Endothelial cell (in vitro differentiated cells): ENCODE measurements around the gene UBE2E1. TPM values are rescaled to one million over a fixed set of nuclear protein-coding genes. Genes with fewer than 3 reads are reported as not detected.

ENCODE experiments used
- DNase-seq: peaks from one replicate; pipeline ENCODE4 v3.0.0; 2021; ENCODE audit warnings: low spot score
- H3K27ac Mint-ChIP-seq: one replicate; pipeline ENCODE4 v1.8.0; 2021; ENCODE audit warnings: mixed read lengths, inconsistent platforms; ENCODE audit not compliant: unreplicated experiment
- H3K27me3 Mint-ChIP-seq: one replicate; pipeline ENCODE4 v1.8.0; 2021; ENCODE audit warnings: mild to moderate bottlenecking, moderate library complexity, mixed read lengths, inconsistent platforms; ENCODE audit not compliant: unreplicated experiment
- H3K36me3 Mint-ChIP-seq: one replicate; pipeline ENCODE4 v1.8.0; 2021; ENCODE audit warnings: mild to moderate bottlenecking, low read depth, mixed read lengths, inconsistent platforms; ENCODE audit not compliant: unreplicated experiment
- H3K4me1 Mint-ChIP-seq: one replicate; pipeline ENCODE4 v1.8.0; 2021; ENCODE audit warnings: mild to moderate bottlenecking, mixed read lengths, inconsistent platforms; ENCODE audit not compliant: unreplicated experiment
- H3K4me3 Mint-ChIP-seq: one replicate; pipeline ENCODE4 v1.8.0; 2021; ENCODE audit warnings: mild to moderate bottlenecking, mixed read lengths, inconsistent platforms; ENCODE audit not compliant: unreplicated experiment
- H3K9me3 Mint-ChIP-seq: one replicate; pipeline ENCODE4 v1.8.0; 2021; ENCODE audit warnings: mixed read lengths, inconsistent platforms; ENCODE audit not compliant: unreplicated experiment
- total RNA-seq: library from RNA; stranded (reverse); fragmentation: NEBNext Ultra II Directional; extraction: Animal tissue kit (Norgen Biotek cat#: 25700); gene quantifications from one replicate; pipeline ENCODE4 v1.2.1, GENCODE V29; 2021; ENCODE audit not compliant: unreplicated experiment
- TF ChIP-seq, protein P1 (sequence below): fragments of 200-600 bp; sonication (generic); IDR thresholded peaks from one replicate; pipeline ENCODE4 v1.5.0; 2021; ENCODE audit warnings: antibody characterized with exemption; ENCODE audit not compliant: unreplicated experiment

Gene UBE2E1
- total RNA-seq, 1 donor from 2014 or later, result 129 TPM

GRCh38 chr3:23832523-23832922 lies 26.8 kb downstream of the UBE2E1 start:
- no peak for DNase-seq
- H3K27me3 Mint-ChIP-seq, result peaks cover 1% of the 10 kb centered on the region
- TF ChIP-seq, protein P1, sequence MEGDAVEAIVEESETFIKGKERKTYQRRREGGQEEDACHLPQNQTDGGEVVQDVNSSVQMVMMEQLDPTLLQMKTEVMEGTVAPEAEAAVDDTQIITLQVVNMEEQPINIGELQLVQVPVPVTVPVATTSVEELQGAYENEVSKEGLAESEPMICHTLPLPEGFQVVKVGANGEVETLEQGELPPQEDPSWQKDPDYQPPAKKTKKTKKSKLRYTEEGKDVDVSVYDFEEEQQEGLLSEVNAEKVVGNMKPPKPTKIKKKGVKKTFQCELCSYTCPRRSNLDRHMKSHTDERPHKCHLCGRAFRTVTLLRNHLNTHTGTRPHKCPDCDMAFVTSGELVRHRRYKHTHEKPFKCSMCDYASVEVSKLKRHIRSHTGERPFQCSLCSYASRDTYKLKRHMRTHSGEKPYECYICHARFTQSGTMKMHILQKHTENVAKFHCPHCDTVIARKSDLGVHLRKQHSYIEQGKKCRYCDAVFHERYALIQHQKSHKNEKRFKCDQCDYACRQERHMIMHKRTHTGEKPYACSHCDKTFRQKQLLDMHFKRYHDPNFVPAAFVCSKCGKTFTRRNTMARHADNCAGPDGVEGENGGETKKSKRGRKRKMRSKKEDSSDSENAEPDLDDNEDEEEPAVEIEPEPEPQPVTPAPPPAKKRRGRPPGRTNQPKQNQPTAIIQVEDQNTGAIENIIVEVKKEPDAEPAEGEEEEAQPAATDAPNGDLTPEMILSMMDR, result no peak
- H3K27ac Mint-ChIP-seq, result no peak overlapping the region
- peaks cover 14% of the 10 kb centered on the region for H3K4me1 Mint-ChIP-seq
- no peaks in the 10 kb centered on the region for H3K36me3 Mint-ChIP-seq
- no peak overlapping the region for H3K4me3 Mint-ChIP-seq
- no peaks in the 10 kb centered on the region for H3K9me3 Mint-ChIP-seq

GRCh38 chr3:23834082-23834870 lies 28.5 kb downstream of the UBE2E1 start:
- DNase-seq, result no peak
- H3K4me1 Mint-ChIP-seq, result peaks cover 11% of the 10 kb centered on the region
- TF ChIP-seq, protein P1, result no peak
- H3K27me3 Mint-ChIP-seq, result peaks cover 1% of the 10 kb centered on the region
- H3K27ac Mint-ChIP-seq, result no peak overlapping the region
- no peaks in the 10 kb centered on the region for H3K9me3 Mint-ChIP-seq
- no peaks in the 10 kb centered on the region for H3K36me3 Mint-ChIP-seq
- H3K4me3 Mint-ChIP-seq, result no peak overlapping the region

GRCh38 chr3:23835087-23835486 lies 29.3 kb downstream of the UBE2E1 start:
- peaks cover 1% of the 10 kb centered on the region for H3K27me3 Mint-ChIP-seq
- peaks cover 6% of the 10 kb centered on the region for H3K4me1 Mint-ChIP-seq
- TF ChIP-seq, protein P1, result no peak
- no peak overlapping the region for H3K27ac Mint-ChIP-seq
- no peaks in the 10 kb centered on the region for H3K36me3 Mint-ChIP-seq
- no peaks in the 10 kb centered on the region for H3K9me3 Mint-ChIP-seq
- no peak for DNase-seq
- H3K4me3 Mint-ChIP-seq, result no peak overlapping the region

DNA sequence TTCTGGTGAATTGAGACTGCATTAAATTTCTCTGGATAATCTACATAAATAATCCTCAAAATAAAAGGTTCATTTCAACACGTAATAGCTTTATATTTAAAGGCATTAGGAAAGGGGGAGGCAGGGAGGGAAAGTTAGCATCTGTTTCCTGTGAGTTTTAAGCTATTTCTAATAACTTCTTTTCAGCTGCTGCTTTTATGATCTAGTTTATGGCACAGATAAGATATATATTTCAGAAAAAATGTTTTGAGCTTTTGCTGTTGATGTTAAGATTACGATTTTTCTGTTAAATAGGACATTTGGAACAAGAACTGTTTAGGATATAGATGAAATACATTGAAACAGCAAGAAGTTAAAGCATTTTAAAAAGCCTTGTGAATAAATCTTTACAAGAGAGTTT lies 30.0 kb downstream of the UBE2E1 start:
- H3K27ac Mint-ChIP-seq, result no peak overlapping the region
- peaks cover 10% of the 10 kb centered on the region for H3K4me1 Mint-ChIP-seq
- no peak for DNase-seq
- H3K9me3 Mint-ChIP-seq, result no peaks in the 10 kb centered on the region
- no peaks in the 10 kb centered on the region for H3K36me3 Mint-ChIP-seq
- H3K27me3 Mint-ChIP-seq, result peaks cover 1% of the 10 kb centered on the region
- TF ChIP-seq, protein P1, result no peak
- no peak overlapping the region for H3K4me3 Mint-ChIP-seq

- no peak overlapping the region for H3K27ac Mint-ChIP-seq
- H3K27me3 Mint-ChIP-seq, result peaks cover 1% of the 10 kb centered on the region
- H3K4me1 Mint-ChIP-seq, result peaks cover 10% of the 10 kb centered on the region
- H3K36me3 Mint-ChIP-seq, result no peaks in the 10 kb centered on the region
- H3K4me3 Mint-ChIP-seq, result no peak overlapping the region
- H3K9me3 Mint-ChIP-seq, result no peaks in the 10 kb centered on the region
- TF ChIP-seq, protein P1, result no peak
- DNase-seq, result no peak
Measured at GRCh38 chr3:23836536-23837230, 30.9 kb downstream of the UBE2E1 start.
